PC-9 (cell line): ENCODE measurements around the gene ZNF655. TPM values are rescaled to one million over a fixed set of nuclear protein-coding genes. Genes with fewer than 3 reads are reported as not detected.

Source experiments
- BruUV-seq: library from RNA; stranded (reverse); fragments of 400-500 nt; replicated peaks from 2 replicates; lab custom pipeline; 2021; lab: Mats Ljungman, UMichigan
- CTCF ChIA-PET: fragments of 300-600 bp; sonication (Branson Sonifier 250); formaldehyde crosslinking; loops from one replicate; lab custom pipeline; 2022; ENCODE audit warnings: antibody characterized with exemption; lab: Charles Lee
- POLR2A ChIA-PET: fragments of 300-600 bp; sonication (Branson Sonifier 250); formaldehyde crosslinking; loops from one replicate; lab custom pipeline; 2022; ENCODE audit warnings: antibody characterized with exemption; ENCODE audit not compliant: unreplicated experiment; lab: Charles Lee
- DNase-seq, 2 experiments: peaks; one replicate each; pipeline versions ENCODE4 v3.0.0 to v3.0.0-alpha.2; 2015 to 2022; ENCODE audit warnings: mixed read lengths in 1 of 2
- H2AFZ ChIP-seq: fragments of 200-600 bp; sonication (generic); 2 replicates; pipeline ENCODE4 v1.8.1; 2017; ENCODE audit warnings: antibody characterized with exemption
- H3F3A ChIP-seq: fragments of 200-600 bp; sonication (generic); 2 replicates; pipeline ENCODE4 v1.8.1; 2017; ENCODE audit warnings: antibody characterized with exemption, mild to moderate bottlenecking, low read depth; ENCODE audit not compliant: insufficient read depth
- H3K27ac ChIP-seq: fragments of 200-600 bp; sonication (generic); 2 replicates; pipeline ENCODE4 v1.6.1; 2016; ENCODE audit warnings: mixed run types
- H3K27me3 ChIP-seq: fragments of 200-600 bp; sonication (generic); 2 replicates; pipeline ENCODE4 v1.6.1; 2016; ENCODE audit warnings: low read depth, mixed run types; ENCODE audit not compliant: insufficient read depth
- H3K36me3 ChIP-seq: fragments of 200-600 bp; sonication (generic); 2 replicates; pipeline ENCODE4 v1.6.1; 2016; ENCODE audit warnings: low read depth, mixed run types
- H3K4me1 ChIP-seq: fragments of 200-600 bp; sonication (generic); replicated peaks from 2 replicates; pipeline ENCODE4 v1.6.1; 2016; ENCODE audit warnings: mixed run types; ENCODE audit not compliant: insufficient read depth
- H3K4me2 ChIP-seq: fragments of 200-600 bp; sonication (generic); 2 replicates; pipeline ENCODE4 v1.6.1; 2017; ENCODE audit warnings: mixed run types
- H3K4me3 ChIP-seq: fragments of 200-600 bp; sonication (generic); 2 replicates; pipeline ENCODE4 v1.6.1; 2016; ENCODE audit warnings: mixed run types
- H3K79me2 ChIP-seq: fragments of 200-600 bp; sonication (generic); 2 replicates; pipeline ENCODE4 v1.6.1; 2017; ENCODE audit warnings: low read depth, mixed run types
- H3K9me2 ChIP-seq: fragments of 200-600 bp; sonication (generic); 2 replicates; pipeline ENCODE4 v1.8.1; 2017; ENCODE audit warnings: mild to moderate bottlenecking; ENCODE audit not compliant: insufficient read depth
- H3K9me3 ChIP-seq: fragments of 200-600 bp; sonication (generic); 2 replicates; pipeline ENCODE4 v1.8.1; 2016; ENCODE audit warnings: low read depth; ENCODE audit not compliant: insufficient read depth
- H4K20me1 ChIP-seq: fragments of 200-600 bp; sonication (generic); 2 replicates; pipeline ENCODE4 v1.8.1; 2017; ENCODE audit not compliant: insufficient read depth
- CTCF ChIP-seq: fragments of 200-600 bp; sonication (generic); conservative IDR thresholded peaks from 2 replicates; pipeline ENCODE4 v1.6.1; 2017; ENCODE audit warnings: mixed run types, antibody characterized with exemption, mild to moderate bottlenecking, moderate library complexity
- EZH2 ChIP-seq: fragments of 200-600 bp; sonication (generic); IDR thresholded peaks from 2 replicates; pipeline ENCODE4 v1.8.0; 2017; ENCODE audit warnings: antibody characterized with exemption, low read depth
- intact Hi-C: fragments of 100-400 bp; cut with micrococcal nuclease; formaldehyde crosslinking; loops from one replicate; pipeline ENCODE4 v1.10.0; 2022; ENCODE audit not compliant: unreplicated experiment
- total RNA-seq: library from RNA; stranded (reverse); gene quantifications from 2 replicates; pipeline ENCODE4 v1.2.3, GENCODE V29; 2021

Gene ZNF655
- total RNA-seq, 1 experiment from 2014 or later = 83.0 TPM

DNA sequence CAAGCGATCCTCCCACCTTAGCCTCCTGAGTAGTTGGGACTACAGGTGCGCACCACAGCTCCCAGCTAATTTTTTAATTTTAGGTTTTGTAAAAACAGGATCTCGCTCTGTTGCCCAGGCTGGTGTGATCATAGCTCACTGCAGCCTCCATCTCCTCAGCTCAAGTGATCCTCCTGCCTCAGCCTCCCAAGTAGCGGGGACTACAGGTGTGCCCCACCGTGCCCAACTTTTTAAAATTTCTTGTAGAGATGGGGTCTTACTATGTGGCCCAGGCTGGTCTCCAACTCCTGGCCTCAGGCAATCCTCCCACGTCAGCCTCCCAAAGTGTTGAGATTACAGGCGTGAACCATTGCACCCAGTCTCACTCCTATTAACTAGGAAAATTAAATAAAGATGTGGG lies 47.1 kb downstream of the ZNF655 start:
- 0 out of 2 replicates have a peak, but pooled peaks cover 5% of the 10 kb centered on the region for H3K27me3 ChIP-seq
- H3K27ac ChIP-seq = no peak overlapping the region
- no peak overlapping the region for H3K4me2 ChIP-seq
- ChIA-PET POLR2A (no interaction called here), CTCF (no interaction called here)
- no TSS peak for BruUV-seq
- H3K79me2 ChIP-seq = no peaks in the 10 kb centered on the region
- TF ChIP-seq EZH2 = no peak
- TF ChIP-seq CTCF = no peak
- no peaks in the 10 kb centered on the region for H3F3A ChIP-seq
- no peak overlapping the region for H3K4me3 ChIP-seq
- H4K20me1 ChIP-seq = no peaks in the 10 kb centered on the region
- H3K9me3 ChIP-seq = no peaks in the 10 kb centered on the region
- intact Hi-C loops = no loop called here
- H3K9me2 ChIP-seq = no peaks in the 10 kb centered on the region
- H3K4me1 ChIP-seq = no peaks in the 10 kb centered on the region
- H3K36me3 ChIP-seq = no peaks in the 10 kb centered on the region
- H2AFZ ChIP-seq = no peak overlapping the region
- DNase-seq = no peak

- Histone ChIP-seq H3K4me1 (no peaks in the 10 kb centered on the region), H3K27me3 (0 out of 2 replicates have a peak, but pooled peaks cover 5% of the 10 kb centered on the region), H2AFZ (no peak overlapping the region), H3K36me3 (no peaks in the 10 kb centered on the region), H3K9me3 (no peaks in the 10 kb centered on the region), H3K27ac (no peak overlapping the region), H4K20me1 (no peaks in the 10 kb centered on the region), H3K79me2 (no peaks in the 10 kb centered on the region), H3K9me2 (no peaks in the 10 kb centered on the region), H3K4me3 (no peak overlapping the region), H3F3A (no peaks in the 10 kb centered on the region), H3K4me2 (no peak overlapping the region)
- DNase-seq = no peak
- no peak for TF ChIP-seq EZH2
- no peak for TF ChIP-seq CTCF
- ChIA-PET POLR2A (no interaction called here), CTCF (no interaction called here)
- BruUV-seq = no TSS peak
- intact Hi-C loops = no loop called here
Measured at GRCh38 chr7:99606531-99606930, 48.1 kb downstream of the ZNF655 start.

DNA sequence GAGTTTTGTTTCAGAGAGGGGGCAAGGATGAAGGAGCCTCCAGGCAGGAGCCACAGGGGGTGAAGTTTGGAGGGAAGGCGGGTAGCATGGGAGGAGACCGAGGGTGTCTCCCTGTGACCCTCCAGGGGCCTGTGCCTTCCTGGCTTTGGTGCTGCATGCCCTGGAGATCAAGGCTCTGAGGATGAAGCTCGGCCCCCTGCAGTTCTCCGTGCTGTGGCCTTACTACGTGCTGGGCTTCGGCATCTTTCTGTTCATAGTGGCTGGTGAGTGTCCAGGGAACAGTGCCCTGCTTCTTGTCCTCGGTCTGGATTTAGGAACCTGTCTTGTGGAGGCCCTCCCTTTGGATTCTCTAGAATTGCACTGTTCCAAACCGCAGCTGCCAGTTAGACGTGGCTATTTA lies 49.1 kb downstream of the ZNF655 start:
- H3K4me2 ChIP-seq = no peak overlapping the region
- no peaks in the 10 kb centered on the region for H3K9me3 ChIP-seq
- no peaks in the 10 kb centered on the region for H4K20me1 ChIP-seq
- no peak for TF ChIP-seq CTCF
- TF ChIP-seq EZH2 = no peak
- no peak for DNase-seq
- H3F3A ChIP-seq = no peaks in the 10 kb centered on the region
- no peak overlapping the region for H3K27ac ChIP-seq
- no peaks in the 10 kb centered on the region for H3K9me2 ChIP-seq
- BruUV-seq = no TSS peak
- intact Hi-C loops = no loop called here
- no peaks in the 10 kb centered on the region for H3K4me1 ChIP-seq
- H3K4me3 ChIP-seq = no peak overlapping the region
- ChIA-PET CTCF (no interaction called here), POLR2A (no interaction called here)
- H3K27me3 ChIP-seq = 0 out of 2 replicates have a peak, but pooled peaks cover 10% of the 10 kb centered on the region
- no peak overlapping the region for H2AFZ ChIP-seq
- H3K79me2 ChIP-seq = no peaks in the 10 kb centered on the region
- no peaks in the 10 kb centered on the region for H3K36me3 ChIP-seq
